Neural progenitor cell (in vitro differentiated cells): ENCODE data around the gene LRFN2. TPM values are rescaled to one million over a fixed set of nuclear protein-coding genes. Genes with fewer than 3 reads are reported as not detected.

Experiments
- DNase-seq: peaks from one replicate; pipeline ENCODE4 v3.0.0-alpha.2; 2016; ENCODE audit warnings: low spot score
- H2AFZ ChIP-seq: fragments of 200-600 bp; sonication (generic); replicated peaks from 2 replicates; pipeline ENCODE4 v1.6.1; 2016; ENCODE audit warnings: antibody characterized with exemption
- H3F3A ChIP-seq: fragments of 200-600 bp; sonication (generic); 2 replicates; pipeline ENCODE4 v1.6.1; 2016; ENCODE audit warnings: antibody characterized with exemption, low read depth
- H3K27ac ChIP-seq: fragments of 200-600 bp; sonication (generic); 2 replicates; pipeline ENCODE4 v1.5.1; 2016; ENCODE audit warnings: mild to moderate bottlenecking
- H3K27me3 ChIP-seq: fragments of 200-600 bp; sonication (generic); 2 replicates; pipeline ENCODE4 v1.6.1; 2016; ENCODE audit warnings: mild to moderate bottlenecking, moderate library complexity
- H3K36me3 ChIP-seq: fragments of 200-600 bp; sonication (generic); 2 replicates; pipeline ENCODE4 v1.5.1; 2016
- H3K4me1 ChIP-seq: fragments of 200-600 bp; sonication (generic); 2 replicates; pipeline ENCODE4 v1.6.1; 2016; ENCODE audit warnings: mixed run types
- H3K4me2 ChIP-seq: fragments of 200-600 bp; sonication (generic); 2 replicates; pipeline ENCODE4 v1.6.1; 2016
- H3K4me3 ChIP-seq: fragments of 200-600 bp; sonication (generic); 2 replicates; pipeline ENCODE4 v1.5.1; 2016
- H3K79me2 ChIP-seq: fragments of 200-600 bp; sonication (generic); 2 replicates; pipeline ENCODE4 v1.6.1; 2016; ENCODE audit warnings: low read depth
- H3K9ac ChIP-seq: fragments of 200-600 bp; sonication (generic); 2 replicates; pipeline ENCODE4 v1.6.1; 2016
- H3K9me3 ChIP-seq: fragments of 200-600 bp; sonication (generic); 2 replicates; pipeline ENCODE4 v1.5.1; 2016; ENCODE audit warnings: low read depth
- H4K20me1 ChIP-seq: fragments of 200-600 bp; sonication (generic); 2 replicates; pipeline ENCODE4 v1.6.1; 2016; ENCODE audit warnings: low read depth
- H3K27ac Mint-ChIP-seq: 3 replicates; pipeline ENCODE4 v1.8.0; 2021; ENCODE audit warnings: mixed read lengths
- H3K27me3 Mint-ChIP-seq: 2 replicates; pipeline ENCODE4 v1.8.0; 2022; ENCODE audit warnings: low read depth, mild to moderate bottlenecking, inconsistent platforms, moderate library complexity, mixed read lengths; ENCODE audit not compliant: insufficient read depth
- H3K36me3 Mint-ChIP-seq: 3 replicates; pipeline ENCODE4 v1.8.0; 2021; ENCODE audit warnings: mixed read lengths
- H3K4me1 Mint-ChIP-seq: 3 replicates; pipeline ENCODE4 v1.8.0; 2021; ENCODE audit warnings: mixed read lengths
- H3K4me3 Mint-ChIP-seq: 3 replicates; pipeline ENCODE4 v1.8.0; 2021; ENCODE audit warnings: mild to moderate bottlenecking, moderate library complexity, mixed read lengths
- H3K9me3 Mint-ChIP-seq: 3 replicates; pipeline ENCODE4 v1.8.0; 2020; ENCODE audit warnings: mixed read lengths
- EZH2 ChIP-seq: fragments of 200-600 bp; sonication (generic); IDR thresholded peaks from 2 replicates; pipeline ENCODE4 v1.6.1; 2017; ENCODE audit warnings: antibody characterized with exemption, mild to moderate bottlenecking, moderate library complexity
- EZH2phosphoT487 ChIP-seq: fragments of 200-600 bp; sonication (generic); IDR thresholded peaks from 2 replicates; pipeline ENCODE4 v1.6.1; 2017; ENCODE audit warnings: antibody characterized with exemption
- total RNA-seq: library from RNA; depleted of rRNA; stranded (reverse); fragments of >200 nt; gene quantifications from 2 replicates; pipeline ENCODE4 v1.2.3, GENCODE V29; 2015; ENCODE audit warnings: low replicate concordance
- TF ChIP-seq, protein P1 (sequence below): fragments of 200-600 bp; sonication (generic); IDR thresholded peaks from 2 replicates; pipeline ENCODE4 v1.5.1; 2017; ENCODE audit warnings: antibody characterized with exemption, mild to moderate bottlenecking

LRFN2 gene
- total RNA-seq, 1 donor from 2014 or later: not detected

- peak overlapping the region; percentile 93 for H3K4me2 ChIP-seq
- H3F3A ChIP-seq: peaks cover 4% of the 10 kb centered on the region
- H3K79me2 ChIP-seq: no peaks in the 10 kb centered on the region
- peak overlapping the region; percentile 85 for H2AFZ ChIP-seq
- peak overlapping the region; percentile 59 for H3K4me3 ChIP-seq
- no peak overlapping the region for H3K27ac ChIP-seq
- TF ChIP-seq, protein P1, sequence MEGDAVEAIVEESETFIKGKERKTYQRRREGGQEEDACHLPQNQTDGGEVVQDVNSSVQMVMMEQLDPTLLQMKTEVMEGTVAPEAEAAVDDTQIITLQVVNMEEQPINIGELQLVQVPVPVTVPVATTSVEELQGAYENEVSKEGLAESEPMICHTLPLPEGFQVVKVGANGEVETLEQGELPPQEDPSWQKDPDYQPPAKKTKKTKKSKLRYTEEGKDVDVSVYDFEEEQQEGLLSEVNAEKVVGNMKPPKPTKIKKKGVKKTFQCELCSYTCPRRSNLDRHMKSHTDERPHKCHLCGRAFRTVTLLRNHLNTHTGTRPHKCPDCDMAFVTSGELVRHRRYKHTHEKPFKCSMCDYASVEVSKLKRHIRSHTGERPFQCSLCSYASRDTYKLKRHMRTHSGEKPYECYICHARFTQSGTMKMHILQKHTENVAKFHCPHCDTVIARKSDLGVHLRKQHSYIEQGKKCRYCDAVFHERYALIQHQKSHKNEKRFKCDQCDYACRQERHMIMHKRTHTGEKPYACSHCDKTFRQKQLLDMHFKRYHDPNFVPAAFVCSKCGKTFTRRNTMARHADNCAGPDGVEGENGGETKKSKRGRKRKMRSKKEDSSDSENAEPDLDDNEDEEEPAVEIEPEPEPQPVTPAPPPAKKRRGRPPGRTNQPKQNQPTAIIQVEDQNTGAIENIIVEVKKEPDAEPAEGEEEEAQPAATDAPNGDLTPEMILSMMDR: no peak
- TF ChIP-seq EZH2phosphoT487: no peak
- TF ChIP-seq EZH2: peak; percentile 78
- peaks cover 26% of the 10 kb centered on the region for H3K4me1 Mint-ChIP-seq
- peak; percentile 10 for DNase-seq
- no peaks in the 10 kb centered on the region for H3K36me3 ChIP-seq
- no peaks in the 10 kb centered on the region for H3K9me3 ChIP-seq
- H3K27me3 Mint-ChIP-seq: peaks cover 39% of the 10 kb centered on the region
- no peaks in the 10 kb centered on the region for H3K9me3 Mint-ChIP-seq
- H4K20me1 ChIP-seq: no peaks in the 10 kb centered on the region
- no peaks in the 10 kb centered on the region for H3K36me3 Mint-ChIP-seq
- H3K27ac Mint-ChIP-seq: no peak overlapping the region
- peaks cover 45% of the 10 kb centered on the region for H3K27me3 ChIP-seq
- peak overlapping the region; percentile 91 for H3K4me3 Mint-ChIP-seq
- no peak overlapping the region for H3K9ac ChIP-seq
- H3K4me1 ChIP-seq: peaks cover 24% of the 10 kb centered on the region
These were observed 579 bp downstream of the LRFN2 start for GRCh38 chr6:40586369-40587201.

- DNase-seq: peak; percentile 76
- Histone ChIP-seq H3F3A (peaks cover 4% of the 10 kb centered on the region), H2AFZ (no peak overlapping the region), H3K9ac (no peak overlapping the region), H3K4me3 (peak overlapping the region; percentile 59), H3K79me2 (no peaks in the 10 kb centered on the region), H3K4me1 (peaks cover 24% of the 10 kb centered on the region), H3K27ac (no peak overlapping the region), H3K27me3 (peaks cover 45% of the 10 kb centered on the region), H3K4me2 (peak overlapping the region; percentile 93), H3K9me3 (no peaks in the 10 kb centered on the region), H4K20me1 (no peaks in the 10 kb centered on the region), H3K36me3 (no peaks in the 10 kb centered on the region)
- H3K4me3 Mint-ChIP-seq: peak overlapping the region; percentile 80
- H3K27me3 Mint-ChIP-seq: peaks cover 38% of the 10 kb centered on the region
- H3K9me3 Mint-ChIP-seq: no peaks in the 10 kb centered on the region
- H3K36me3 Mint-ChIP-seq: no peaks in the 10 kb centered on the region
- H3K4me1 Mint-ChIP-seq: peaks cover 26% of the 10 kb centered on the region
- peak overlapping the region; percentile 53 for H3K27ac Mint-ChIP-seq
- TF ChIP-seq EZH2 (no peak), EZH2phosphoT487 (no peak)
These were observed 1.4 kb downstream of the LRFN2 start for GRCh38 chr6:40585651-40586269.

DNA sequence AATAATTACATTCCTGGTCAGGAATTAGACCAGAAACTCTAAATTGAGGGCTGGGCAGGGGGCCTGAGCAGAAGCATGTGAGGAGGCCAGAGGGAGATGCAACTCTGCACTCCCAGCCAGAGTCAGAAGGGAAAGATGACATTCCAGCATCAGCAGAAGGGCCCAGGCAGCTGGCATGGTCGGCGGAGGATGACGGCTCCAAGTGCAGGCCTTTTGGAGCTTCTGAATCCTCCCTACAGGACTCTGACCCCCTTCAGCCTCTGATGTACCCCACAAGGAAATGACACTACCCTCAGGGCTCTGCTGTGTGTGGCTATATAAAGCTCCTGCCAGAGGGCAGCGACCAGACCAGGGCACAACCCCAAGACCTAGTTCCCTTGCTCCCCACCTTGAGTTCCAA is 1.9 kb downstream of the LRFN2 start:
- peak overlapping the region; percentile 80 for H3K4me3 Mint-ChIP-seq
- H3K9me3 ChIP-seq: no peaks in the 10 kb centered on the region
- peaks cover 26% of the 10 kb centered on the region for H3K4me1 Mint-ChIP-seq
- no peak overlapping the region for H3K27ac ChIP-seq
- H3K36me3 ChIP-seq: no peaks in the 10 kb centered on the region
- TF ChIP-seq, protein P1: no peak
- TF ChIP-seq EZH2 (no peak), EZH2phosphoT487 (no peak)
- H3F3A ChIP-seq: peaks cover 4% of the 10 kb centered on the region
- H3K79me2 ChIP-seq: no peaks in the 10 kb centered on the region
- peak overlapping the region; percentile 93 for H3K4me2 ChIP-seq
- no peak overlapping the region for H2AFZ ChIP-seq
- H3K27me3 Mint-ChIP-seq: peaks cover 38% of the 10 kb centered on the region
- peaks cover 45% of the 10 kb centered on the region for H3K27me3 ChIP-seq
- peaks cover 24% of the 10 kb centered on the region for H3K4me1 ChIP-seq
- DNase-seq: no peak
- H3K4me3 ChIP-seq: no peak overlapping the region
- H3K36me3 Mint-ChIP-seq: no peaks in the 10 kb centered on the region
- H3K9me3 Mint-ChIP-seq: no peaks in the 10 kb centered on the region
- H4K20me1 ChIP-seq: no peaks in the 10 kb centered on the region
- H3K9ac ChIP-seq: no peak overlapping the region
- H3K27ac Mint-ChIP-seq: peak overlapping the region; percentile 53

DNA sequence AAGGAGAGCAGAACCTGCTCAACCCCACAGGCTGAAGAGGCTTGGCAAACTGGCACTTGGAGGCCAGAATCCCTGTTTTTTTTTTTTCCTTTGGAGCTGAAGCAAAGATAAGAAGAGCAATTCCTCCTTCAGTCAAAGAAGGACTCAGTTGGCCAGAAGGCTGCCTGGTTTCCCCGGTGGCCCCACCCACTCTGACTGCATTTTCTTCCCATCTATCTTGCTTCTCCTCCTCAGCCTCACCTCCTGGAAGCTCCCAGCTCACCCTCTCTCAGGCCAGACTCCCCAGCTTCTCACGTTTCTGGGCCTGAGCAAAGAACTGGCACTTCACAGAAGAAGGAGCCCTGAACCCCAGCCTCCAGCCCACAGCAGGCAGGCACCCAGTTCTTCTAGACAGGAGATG is 2.4 kb downstream of the LRFN2 start:
- no peak overlapping the region for H3K4me2 ChIP-seq
- no peak overlapping the region for H2AFZ ChIP-seq
- H3K27me3 ChIP-seq: peaks cover 45% of the 10 kb centered on the region
- TF ChIP-seq, protein P1: no peak
- no peak for TF ChIP-seq EZH2phosphoT487
- TF ChIP-seq EZH2: no peak
- H3K9me3 Mint-ChIP-seq: no peaks in the 10 kb centered on the region
- H3K4me1 ChIP-seq: peaks cover 24% of the 10 kb centered on the region
- peaks cover 4% of the 10 kb centered on the region for H3F3A ChIP-seq
- no peak overlapping the region for H3K9ac ChIP-seq
- no peaks in the 10 kb centered on the region for H3K9me3 ChIP-seq
- H3K4me1 Mint-ChIP-seq: peaks cover 26% of the 10 kb centered on the region
- no peak for DNase-seq
- H3K36me3 ChIP-seq: no peaks in the 10 kb centered on the region
- H3K36me3 Mint-ChIP-seq: no peaks in the 10 kb centered on the region
- H3K27ac ChIP-seq: no peak overlapping the region
- H3K4me3 ChIP-seq: no peak overlapping the region
- H3K27ac Mint-ChIP-seq: peak overlapping the region; percentile 88
- no peaks in the 10 kb centered on the region for H3K79me2 ChIP-seq
- H3K27me3 Mint-ChIP-seq: peaks cover 38% of the 10 kb centered on the region
- no peaks in the 10 kb centered on the region for H4K20me1 ChIP-seq
- peak overlapping the region; percentile 80 for H3K4me3 Mint-ChIP-seq
